Measurements from ENCODE around the gene CROCC2. TPM values are rescaled to one million over a fixed set of nuclear protein-coding genes. Genes with fewer than 3 reads are reported as not detected.

CROCC2 gene
- total and polyA plus RNA-seq, 10 of the 15 experiments (the other 5 are each of a cell fraction or from before 2014, with no cell fraction given), result not detected

GRCh38 chr2:240956171-240956934 is 50.2 kb downstream of the CROCC2 start:
- RAD21 ChIA-PET (ENCODE audit: unreplicated experiment), result no interaction called here
- H3K4me1 ChIP-seq (ENCODE audit: control insufficient read depth, insufficient read depth, low read length), result no peaks in the 10 kb centered on the region
- no peaks in the 10 kb centered on the region for H3K36me3 ChIP-seq (ENCODE audit: control insufficient read depth in 2 of 2, insufficient read depth in 2 of 2, low read length in 1 of 2)
- SMC1A ChIA-PET (ENCODE audit: uncharacterized antibody, unreplicated experiment), result no interaction called here
- no peak for ATAC-seq
- H3K4me2 ChIP-seq (ENCODE audit: control insufficient read depth, insufficient read depth), result no peak overlapping the region
- no peaks in the 10 kb centered on the region for H3K9me3 ChIP-seq (replicated peaks; ENCODE audit: control insufficient read depth, insufficient read depth, low read length)
- H3K9ac ChIP-seq (ENCODE audit: control insufficient read depth, insufficient read depth, low read length), result no peak overlapping the region
- peaks cover 0 to 1% of the 10 kb centered on the region in 2 experiments; a peak in 2 of 4 replicates for H3K27me3 ChIP-seq (replicated peaks in 1 of 2; ENCODE audit: control insufficient read depth in 2 of 2, insufficient read depth in 2 of 2, low read length in 1 of 2)
- H3K4me3 ChIP-seq, result no peak overlapping the region
- no TSS peak for BruUV-seq (replicated peaks)
- intact Hi-C loops (cut with micrococcal nuclease; ENCODE audit: unreplicated experiment) (no loop called here), in situ Hi-C loops (cut with MboI) (no loop called here)
- DNase-seq (ENCODE audit: low read depth, low spot score), result no peak
- H2AFZ ChIP-seq (ENCODE audit: control insufficient read depth, low read depth, low read length), result no peak overlapping the region
- H4K20me1 ChIP-seq (ENCODE audit: control insufficient read depth, insufficient read depth), result no peaks in the 10 kb centered on the region
- POLR2A ChIA-PET, result no interaction called here
- no peak for FAIRE-seq
- H3K27ac ChIP-seq (ENCODE audit: control insufficient read depth, insufficient read depth), result no peak overlapping the region
- H3K79me2 ChIP-seq (ENCODE audit: control insufficient read depth, insufficient read depth, low read length), result no peaks in the 10 kb centered on the region
- CTCF ChIA-PET, result no interaction called here
- 35% methylated on average over 16 of the region's 16 CpGs for WGBS (ENCODE audit: insufficient coverage, insufficient replicate concordance, low lambda C conversion rate, missing lambda C conversion rate)
- TF ChIP-seq RUNX3 (IDR thresholded peaks at IDR 0.05; ENCODE audit: low read length) (no peak), TBL1XR1 (IDR thresholded peaks at IDR 0.05; ENCODE audit: low read depth, low read length) (no peak), SIX5 (IDR thresholded peaks at IDR 0.05; ENCODE audit: low read depth, low read length, severe bottlenecking) (no peak), NBN (IDR thresholded peaks at IDR 0.05) (no peak), FOXK2 (IDR thresholded peaks at IDR 0.05) (no peak), ZNF687 (IDR thresholded peaks at IDR 0.05) (no peak), MYB (IDR thresholded peaks at IDR 0.05; ENCODE audit: borderline replicate concordance, low read depth, low read length) (no peak), SPI1 (IDR thresholded peaks at IDR 0.05; ENCODE audit: borderline replicate concordance, insufficient read depth, low read depth, low read length) (no peak), STAT3 (IDR thresholded peaks at IDR 0.05; ENCODE audit: low read depth, low read length) (no peak), YY1 (IDR thresholded peaks at IDR 0.05; ENCODE audit: low read depth, low read length) (no peak), E2F8 (IDR thresholded peaks at IDR 0.05; ENCODE audit: low read depth, partially characterized antibody) (no peak), IRF4 (IDR thresholded peaks at IDR 0.05; ENCODE audit: low read depth, low read length) (no peak)
- TF ChIP-seq, protein P1, sequence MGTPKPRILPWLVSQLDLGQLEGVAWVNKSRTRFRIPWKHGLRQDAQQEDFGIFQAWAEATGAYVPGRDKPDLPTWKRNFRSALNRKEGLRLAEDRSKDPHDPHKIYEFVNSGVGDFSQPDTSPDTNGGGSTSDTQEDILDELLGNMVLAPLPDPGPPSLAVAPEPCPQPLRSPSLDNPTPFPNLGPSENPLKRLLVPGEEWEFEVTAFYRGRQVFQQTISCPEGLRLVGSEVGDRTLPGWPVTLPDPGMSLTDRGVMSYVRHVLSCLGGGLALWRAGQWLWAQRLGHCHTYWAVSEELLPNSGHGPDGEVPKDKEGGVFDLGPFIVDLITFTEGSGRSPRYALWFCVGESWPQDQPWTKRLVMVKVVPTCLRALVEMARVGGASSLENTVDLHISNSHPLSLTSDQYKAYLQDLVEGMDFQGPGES (IDR thresholded peaks at IDR 0.05), result no peak
- TF ChIP-seq, protein P2, sequence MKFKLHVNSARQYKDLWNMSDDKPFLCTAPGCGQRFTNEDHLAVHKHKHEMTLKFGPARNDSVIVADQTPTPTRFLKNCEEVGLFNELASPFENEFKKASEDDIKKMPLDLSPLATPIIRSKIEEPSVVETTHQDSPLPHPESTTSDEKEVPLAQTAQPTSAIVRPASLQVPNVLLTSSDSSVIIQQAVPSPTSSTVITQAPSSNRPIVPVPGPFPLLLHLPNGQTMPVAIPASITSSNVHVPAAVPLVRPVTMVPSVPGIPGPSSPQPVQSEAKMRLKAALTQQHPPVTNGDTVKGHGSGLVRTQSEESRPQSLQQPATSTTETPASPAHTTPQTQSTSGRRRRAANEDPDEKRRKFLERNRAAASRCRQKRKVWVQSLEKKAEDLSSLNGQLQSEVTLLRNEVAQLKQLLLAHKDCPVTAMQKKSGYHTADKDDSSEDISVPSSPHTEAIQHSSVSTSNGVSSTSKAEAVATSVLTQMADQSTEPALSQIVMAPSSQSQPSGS (IDR thresholded peaks at IDR 0.05; ENCODE audit: low read length), result no peak

All from GM12878 (cell line).